Upper lobe of left lung (tissue), 6 donors: ENCODE measurements around the gene TMEM123. TPM values are rescaled to one million over a fixed set of nuclear protein-coding genes. Genes with fewer than 3 reads are reported as not detected.
A peak's percentile ranks its signal among the peaks of the same experiment; 100 is the strongest.

Source experiments
- ATAC-seq, 2 donors: fragments of 200-7000 bp; cut with Tn5 transposase; one replicate each; pipeline ENCODE4 v1.9.1; 2022; ENCODE audit warnings: mild to moderate bottlenecking in 2 of 2, moderate library complexity in 2 of 2; ENCODE audit not compliant: low FRiP score in 2 of 2
- DNase-seq, 2 donors: peaks; one replicate each; pipeline ENCODE4 v3.0.0-alpha.2; 2019 to 2020
- H3K27ac ChIP-seq, 4 donors: fragments of 200-600 bp; sonication (generic); one replicate each; pipeline ENCODE4 v1.5.1; 2016 to 2019
- H3K27me3 ChIP-seq, 4 donors: fragments of 200-600 bp; sonication (generic); one replicate each; pipeline ENCODE4 v1.5.1; 2017 to 2019
- H3K36me3 ChIP-seq, 4 donors: fragments of 200-600 bp; sonication (generic); one replicate each; pipeline ENCODE4 v1.5.1; 2016 to 2019
- H3K4me1 ChIP-seq, 4 donors: fragments of 200-600 bp; sonication (generic); one replicate each; pipeline ENCODE4 v1.5.1; 2018 to 2019
- H3K4me3 ChIP-seq, 4 donors: fragments of 200-600 bp; sonication (generic); one replicate each; pipeline ENCODE4 v1.5.1; 2017 to 2019; ENCODE audit warnings: mild to moderate bottlenecking in 2 of 4, moderate library complexity in 1 of 4
- H3K9me3 ChIP-seq, 4 donors: fragments of 200-600 bp; sonication (generic); one replicate each; pipeline ENCODE4 v1.5.1; 2018 to 2019
- EP300 ChIP-seq, 4 donors: sonication (generic); formaldehyde crosslinking; IDR thresholded peaks; one replicate each; pipeline ENCODE4 v1.5.1; 2017; ENCODE audit warnings: antibody characterized with exemption in 4 of 4, control low read depth in 2 of 4
- POLR2A ChIP-seq, 4 donors: fragments of 450-650 bp; IDR thresholded peaks; one replicate each; pipeline ENCODE4 v1.5.1; 2016 to 2017; ENCODE audit warnings: antibody characterized with exemption in 4 of 4, mild to moderate bottlenecking in 2 of 4
- POLR2AphosphoS5 ChIP-seq, 2 donors: sonication (generic); formaldehyde crosslinking; IDR thresholded peaks; one replicate each; pipeline ENCODE4 v1.5.1; 2017; ENCODE audit warnings: antibody characterized with exemption in 2 of 2
- WGBS, 2 donors: methylation state at CpG; one replicate each; pipeline ENCODE4 v1.1.5; 2017 to 2018; 5-methylcytosine and 5-hydroxymethylcytosine counted together
- total RNA-seq, 6 donors: library from RNA; depleted of rRNA in 4 of 6; stranded (reverse); fragments of >200 nt in 4 of 6; gene quantifications; one replicate each; pipeline versions ENCODE4 v1.1.0 to v1.2.1, GENCODE V29; 2016 to 2021
- TF ChIP-seq, protein P1 (sequence below), 6 experiments: fragments of 450-650 bp in 4 of 6; fragments of 200-600 bp in 2 of 6; sonication (generic) in 2 of 6; IDR thresholded peaks; one replicate each; pipeline ENCODE4 v1.5.1; 2016 to 2019; ENCODE audit warnings: antibody characterized with exemption in 6 of 6
- donor health status: DM: no; HTN: no; CAD: no; lungs with moderate emphysema.
- donor health status: DM: no; HTN: yes; CAD: no; lungs with severe emphysema.

TMEM123 gene
- total RNA-seq, 6 donors from 2014 or later, result 55.5 to 200 (median 121) TPM

DNA sequence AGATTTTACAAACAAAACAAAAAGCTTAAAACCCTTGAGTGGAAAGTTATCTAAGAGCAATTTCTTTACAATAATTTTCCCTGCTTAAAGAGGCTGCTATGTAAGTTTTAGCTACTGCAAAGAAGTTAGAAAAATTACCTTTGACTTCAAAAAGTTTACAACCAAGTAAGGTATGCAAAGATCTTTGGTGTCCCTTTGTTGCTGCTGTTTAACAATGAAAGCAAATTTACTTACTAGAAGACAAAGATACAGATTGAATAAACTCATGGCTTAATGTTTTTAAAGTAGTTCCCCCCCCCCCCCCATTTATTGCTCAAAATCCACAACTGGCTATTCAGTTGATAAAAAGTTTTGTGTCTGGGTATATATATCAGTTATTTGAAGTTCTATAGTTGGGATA lies 26.0 kb downstream of the TMEM123 start:
- Histone ChIP-seq H3K36me3 (no peaks in the 10 kb centered on the region), H3K27me3 (no peaks in the 10 kb centered on the region), H3K4me1 (peaks cover 10 to 38% (median 21%) of the 10 kb centered on the region in 4 donors), H3K27ac (peak overlapping the region in 1 of 4 donors; percentile 38), H3K9me3 (no peaks in the 10 kb centered on the region), H3K4me3 (no peak overlapping the region)
- ATAC-seq, result no peak
- DNase-seq, result no peak
- TF ChIP-seq, protein P1, sequence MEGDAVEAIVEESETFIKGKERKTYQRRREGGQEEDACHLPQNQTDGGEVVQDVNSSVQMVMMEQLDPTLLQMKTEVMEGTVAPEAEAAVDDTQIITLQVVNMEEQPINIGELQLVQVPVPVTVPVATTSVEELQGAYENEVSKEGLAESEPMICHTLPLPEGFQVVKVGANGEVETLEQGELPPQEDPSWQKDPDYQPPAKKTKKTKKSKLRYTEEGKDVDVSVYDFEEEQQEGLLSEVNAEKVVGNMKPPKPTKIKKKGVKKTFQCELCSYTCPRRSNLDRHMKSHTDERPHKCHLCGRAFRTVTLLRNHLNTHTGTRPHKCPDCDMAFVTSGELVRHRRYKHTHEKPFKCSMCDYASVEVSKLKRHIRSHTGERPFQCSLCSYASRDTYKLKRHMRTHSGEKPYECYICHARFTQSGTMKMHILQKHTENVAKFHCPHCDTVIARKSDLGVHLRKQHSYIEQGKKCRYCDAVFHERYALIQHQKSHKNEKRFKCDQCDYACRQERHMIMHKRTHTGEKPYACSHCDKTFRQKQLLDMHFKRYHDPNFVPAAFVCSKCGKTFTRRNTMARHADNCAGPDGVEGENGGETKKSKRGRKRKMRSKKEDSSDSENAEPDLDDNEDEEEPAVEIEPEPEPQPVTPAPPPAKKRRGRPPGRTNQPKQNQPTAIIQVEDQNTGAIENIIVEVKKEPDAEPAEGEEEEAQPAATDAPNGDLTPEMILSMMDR (IDR thresholded peaks at IDR 0.05), result no peak
- TF ChIP-seq POLR2A (IDR thresholded peaks at IDR 0.05), result no peak
- TF ChIP-seq EP300 (IDR thresholded peaks at IDR 0.05), result no peak
- TF ChIP-seq POLR2AphosphoS5 (IDR thresholded peaks at IDR 0.05), result no peak

DNA sequence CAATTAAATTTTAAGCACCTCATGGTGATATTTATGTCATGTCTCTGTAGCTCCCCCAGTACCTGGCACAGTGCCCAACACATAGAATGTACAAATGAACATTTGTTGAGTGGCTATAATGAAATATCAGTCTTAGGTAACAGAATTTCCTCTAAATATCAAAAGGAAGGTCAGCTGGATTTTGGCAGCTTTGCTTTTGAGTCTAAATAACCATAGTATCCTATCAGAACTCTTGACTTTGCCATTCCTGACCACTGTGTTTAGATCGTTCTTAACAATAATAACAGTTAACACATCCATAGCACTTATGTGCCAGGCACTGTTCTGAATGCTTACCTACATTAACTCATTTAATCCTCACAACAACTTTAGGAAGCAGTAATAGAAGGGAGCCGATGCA lies 26.6 kb downstream of the TMEM123 start:
- no peak for TF ChIP-seq POLR2AphosphoS5 (IDR thresholded peaks at IDR 0.05)
- TF ChIP-seq, protein P1 (IDR thresholded peaks at IDR 0.05), result no peak
- no peaks in the 10 kb centered on the region for H3K27me3 ChIP-seq
- WGBS, 2 donors, result 62 to 69% methylated on average over 2 of the region's 2 CpGs
- H3K4me1 ChIP-seq, result peaks cover 10 to 36% (median 21%) of the 10 kb centered on the region in 4 donors
- DNase-seq (no peak), ATAC-seq (no peak)
- H3K9me3 ChIP-seq, result no peaks in the 10 kb centered on the region
- H3K27ac ChIP-seq, result peak overlapping the region in 1 of 4 donors; percentile 38
- H3K36me3 ChIP-seq, result no peaks in the 10 kb centered on the region
- no peak overlapping the region for H3K4me3 ChIP-seq

DNA sequence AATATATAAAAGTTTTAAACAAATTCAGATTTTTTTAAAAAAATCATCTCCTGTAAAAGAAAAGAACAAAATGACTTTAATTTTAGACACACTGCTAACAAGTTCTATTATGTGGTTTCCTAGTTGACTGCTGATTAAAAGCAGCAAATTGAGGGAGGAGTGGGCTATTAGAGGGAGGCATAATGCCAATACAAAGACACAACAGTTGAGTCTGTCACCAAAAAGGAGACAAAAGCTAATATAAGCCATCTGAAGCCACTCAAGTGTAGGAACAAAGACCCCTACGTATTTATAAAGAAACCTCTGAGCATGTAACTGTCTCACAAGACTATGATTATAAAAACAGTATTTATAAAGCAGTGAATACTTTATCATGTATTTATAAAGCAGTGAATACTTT lies 28.6 kb downstream of the TMEM123 start:
- Histone ChIP-seq H3K4me1 (peaks cover 0 to 16% (median 8%) of the 10 kb centered on the region in 4 donors), H3K4me3 (no peak overlapping the region), H3K27me3 (no peaks in the 10 kb centered on the region), H3K27ac (no peak overlapping the region), H3K36me3 (no peaks in the 10 kb centered on the region), H3K9me3 (no peaks in the 10 kb centered on the region)
- no peak for ATAC-seq
- DNase-seq, result no peak
- TF ChIP-seq EP300 (IDR thresholded peaks at IDR 0.05), result no peak
- no peak for TF ChIP-seq POLR2AphosphoS5 (IDR thresholded peaks at IDR 0.05)
- no peak for TF ChIP-seq POLR2A (IDR thresholded peaks at IDR 0.05)
- TF ChIP-seq, protein P1 (IDR thresholded peaks at IDR 0.05), result no peak
- 85 to 90% methylated on average over 1 of the region's 1 CpG for WGBS, 2 donors

DNA sequence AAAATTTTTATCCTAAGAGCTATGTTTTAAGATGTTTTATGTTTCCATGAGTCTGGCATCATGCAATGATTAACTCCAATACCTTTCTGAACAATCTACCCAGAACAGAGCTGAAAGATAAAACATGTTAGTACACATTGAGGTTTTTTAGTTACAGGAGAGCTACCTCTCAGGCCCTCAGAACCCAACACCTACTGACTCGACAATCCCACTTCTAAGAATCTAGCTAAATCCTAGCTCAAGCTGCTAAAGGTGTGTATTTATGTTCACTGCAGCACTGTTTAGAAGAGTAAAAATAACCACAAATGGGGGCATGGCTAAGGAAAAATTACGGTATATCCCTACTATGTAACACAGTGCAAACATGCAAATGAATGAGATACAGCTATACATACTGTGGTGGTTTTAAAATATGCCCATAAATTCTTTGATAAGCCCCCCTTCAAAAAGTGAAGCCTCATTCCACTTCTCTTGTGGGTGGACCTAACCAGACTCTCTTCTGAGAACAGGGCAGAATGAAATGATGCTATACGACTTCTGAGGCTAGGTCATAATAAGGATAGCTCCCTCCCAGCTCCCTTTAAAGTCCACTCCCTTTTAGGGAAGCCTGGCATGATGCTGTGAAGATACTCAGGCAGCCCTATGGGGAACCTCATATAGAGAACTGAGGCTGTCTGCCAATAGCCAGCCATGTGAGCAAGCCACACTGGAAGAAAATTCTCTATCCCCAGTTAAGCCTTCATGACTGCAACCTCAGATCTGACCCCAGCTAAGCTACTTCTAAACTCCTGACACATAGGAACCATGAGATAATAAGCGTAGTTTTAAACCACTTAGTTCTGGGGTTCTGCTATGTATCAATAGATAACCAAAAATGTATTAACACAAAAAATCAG lies 29.5 kb downstream of the TMEM123 start:
- H3K36me3 ChIP-seq, result no peaks in the 10 kb centered on the region
- DNase-seq, result no peak
- H3K27ac ChIP-seq, result no peak overlapping the region
- no peak overlapping the region for H3K4me3 ChIP-seq
- H3K27me3 ChIP-seq, result no peaks in the 10 kb centered on the region
- 86 to 87% methylated on average over 4 of the region's 4 CpGs for WGBS, 2 donors
- peaks cover 0 to 10% (median 6%) of the 10 kb centered on the region in 4 donors for H3K4me1 ChIP-seq
- TF ChIP-seq POLR2AphosphoS5 (IDR thresholded peaks at IDR 0.05), result no peak
- no peak for TF ChIP-seq EP300 (IDR thresholded peaks at IDR 0.05)
- TF ChIP-seq POLR2A (IDR thresholded peaks at IDR 0.05), result no peak
- TF ChIP-seq, protein P1 (IDR thresholded peaks at IDR 0.05), result no peak
- ATAC-seq, result peak in 1 of 2 donors; percentile 12
- no peaks in the 10 kb centered on the region for H3K9me3 ChIP-seq

DNA sequence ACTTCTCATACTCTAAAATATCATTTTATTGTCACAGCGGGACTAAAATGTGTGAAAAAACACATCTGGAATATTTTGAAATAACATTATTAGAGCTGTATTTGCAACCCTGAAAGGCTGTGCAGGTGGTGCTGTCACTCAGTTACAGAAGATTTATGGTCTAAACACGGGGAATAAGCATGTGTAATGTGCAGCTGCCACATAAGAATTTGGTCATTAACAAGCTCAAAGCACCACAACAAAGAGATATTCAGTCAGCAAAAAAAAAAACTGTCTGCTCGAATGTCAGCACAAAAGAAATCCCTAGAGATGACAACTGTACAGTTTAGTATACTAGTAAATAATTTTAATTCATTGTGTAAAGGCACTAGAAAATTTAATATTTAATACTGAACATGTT lies 31.3 kb downstream of the TMEM123 start:
- Histone ChIP-seq H3K27me3 (no peaks in the 10 kb centered on the region), H3K4me1 (peaks cover 0 to 4% (median 2%) of the 10 kb centered on the region in 4 donors), H3K4me3 (no peak overlapping the region), H3K9me3 (no peaks in the 10 kb centered on the region), H3K27ac (no peak overlapping the region), H3K36me3 (no peaks in the 10 kb centered on the region)
- DNase-seq, result no peak
- 65 to 67% methylated on average over 3 of the region's 3 CpGs for WGBS, 2 donors
- no peak for ATAC-seq
- TF ChIP-seq, protein P1 (IDR thresholded peaks at IDR 0.05), result no peak
- TF ChIP-seq POLR2A (IDR thresholded peaks at IDR 0.05) (no peak), EP300 (IDR thresholded peaks at IDR 0.05) (no peak), POLR2AphosphoS5 (IDR thresholded peaks at IDR 0.05) (no peak)
